Spleen (tissue), 7 donors: ENCODE results near the gene ACCSL.

Source experiments
- CTCF ChIP-seq, 11 experiments: fragments of 200-600 bp in 7 of 11; fragments of 450-650 bp in 4 of 11; sonication (generic) in 4 of 11; IDR thresholded peaks in 8 of 11; conservative IDR thresholded peaks in 3 of 11; 1 replicate in 7 of 11; 2 replicates in 4 of 11; pipeline versions ENCODE4 v1.4.0 to v1.8.0; 2016 to 2021; ENCODE audit warnings: antibody characterized with exemption in 11 of 11, inconsistent platforms in 4 of 11, mild to moderate bottlenecking in 1 of 11
- POLR2A ChIP-seq, 3 donors: fragments of 450-650 bp; IDR thresholded peaks; one replicate each; pipeline ENCODE4 v1.5.1; 2017; ENCODE audit warnings: antibody characterized with exemption in 3 of 3, mild to moderate bottlenecking in 1 of 3
- donor health status: DM: no; HTN: no; CAD: no; lungs with moderate emphysema.
- donor health status: DM: no; HTN: no; CAD: no.
- donor health status: DM: no; HTN: no; CAD: no.

GRCh38 chr11:44033856-44034255 lies 13.9 kb upstream of the ACCSL start:
- TF ChIP-seq CTCF (IDR thresholded peaks at IDR 0.05 in 8 of 11, conservative IDR thresholded peaks at IDR 0.05 in 3 of 11), result no peak
- TF ChIP-seq POLR2A (IDR thresholded peaks at IDR 0.05), result no peak
